HG02870 (cell line): ENCODE measurements around the gene CAPS.
"Not testable (repeated sequence)": the region's sequence is repeated elsewhere in the genome, so short reads cannot be mapped to it uniquely, and the experiment has no call there.

Source experiments
- ATAC-seq: cut with Tn5 transposase; IDR thresholded peaks from one replicate; pipeline ENCODE4 v1.9.1; 2021; ENCODE audit warnings: mild to moderate bottlenecking, moderate library complexity; ENCODE audit not compliant: unreplicated experiment

CAPS gene

DNA sequence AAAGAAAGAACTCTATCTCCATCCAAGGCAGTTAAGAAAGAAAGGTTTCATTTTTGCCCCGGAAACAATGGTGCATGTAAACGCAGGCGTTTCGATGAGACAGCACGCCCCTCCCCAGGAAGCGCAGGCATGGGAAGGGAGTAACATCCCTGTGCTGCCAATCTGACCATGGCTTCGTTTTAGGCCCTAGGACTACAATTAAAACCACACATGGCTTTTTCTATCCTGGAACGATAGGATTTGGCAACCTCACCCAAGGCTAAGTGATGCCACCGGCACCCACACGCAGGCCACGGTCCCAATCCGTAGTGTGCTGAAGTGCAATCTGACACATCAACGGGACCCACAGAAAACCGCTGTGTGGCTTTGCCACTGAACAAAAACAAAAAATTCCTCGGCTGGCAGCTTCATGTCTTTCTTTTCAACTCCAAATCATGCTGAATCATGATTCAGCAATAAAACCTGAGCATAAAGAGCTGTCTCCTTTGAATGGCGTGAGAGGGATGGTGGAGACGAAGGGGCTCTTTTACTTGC lies 39.7 kb downstream of the CAPS start:
- no peak for ATAC-seq

DNA sequence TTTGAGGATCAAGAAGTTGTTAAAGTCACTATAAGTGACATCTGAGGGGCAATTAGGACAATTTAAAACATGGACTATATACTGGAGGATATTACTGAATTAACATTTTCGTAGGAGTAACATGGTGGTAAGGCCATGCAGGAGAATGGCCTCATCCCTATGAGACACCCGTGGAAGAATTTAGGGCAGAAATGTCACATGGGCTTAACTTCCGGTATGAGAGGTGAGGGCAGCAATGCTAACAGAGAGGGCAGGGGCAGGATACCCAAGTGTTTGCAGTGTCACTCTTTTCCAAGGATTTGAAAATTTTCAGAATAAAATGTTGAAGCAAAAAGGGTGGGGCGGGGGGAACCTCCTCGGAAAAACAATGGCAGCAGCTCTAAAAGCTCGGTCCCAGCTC lies 40.2 kb downstream of the CAPS start:
- no peak for ATAC-seq

DNA sequence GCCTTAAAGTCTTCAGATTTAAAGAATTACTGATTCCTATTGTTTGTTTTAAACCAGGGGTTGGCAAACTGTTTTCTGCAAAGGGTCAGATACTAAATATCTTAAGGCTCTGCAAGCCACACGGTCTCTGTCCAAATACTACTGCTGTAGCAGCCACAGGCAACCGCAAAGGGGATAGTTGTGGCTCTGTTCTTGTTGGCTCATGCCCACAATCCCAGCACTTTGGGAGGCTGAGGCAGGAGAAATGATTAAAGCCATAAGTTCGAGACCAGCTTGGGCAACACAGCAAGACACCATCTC lies 41.5 kb downstream of the CAPS start:
- ATAC-seq, result no peak

DNA sequence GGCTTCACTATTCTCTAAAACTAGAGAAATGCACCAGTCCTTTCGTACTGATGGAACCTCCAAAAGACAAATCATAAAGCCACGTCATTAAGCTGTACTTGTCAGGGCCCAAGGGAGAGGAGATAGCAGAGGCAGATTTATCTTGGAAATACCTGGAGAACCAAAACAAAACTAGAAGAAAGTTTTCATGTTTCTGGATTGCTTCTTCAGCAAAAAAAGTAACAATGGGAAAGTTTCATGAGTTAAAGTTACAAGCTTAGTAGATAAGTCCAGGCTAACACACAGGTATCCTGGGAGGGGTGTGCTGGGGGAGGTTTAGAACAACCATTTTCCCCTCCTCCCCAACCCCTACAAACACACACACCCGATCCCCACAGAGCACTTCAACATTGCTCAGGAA lies 42.3 kb downstream of the CAPS start:
- ATAC-seq, result no peak

DNA sequence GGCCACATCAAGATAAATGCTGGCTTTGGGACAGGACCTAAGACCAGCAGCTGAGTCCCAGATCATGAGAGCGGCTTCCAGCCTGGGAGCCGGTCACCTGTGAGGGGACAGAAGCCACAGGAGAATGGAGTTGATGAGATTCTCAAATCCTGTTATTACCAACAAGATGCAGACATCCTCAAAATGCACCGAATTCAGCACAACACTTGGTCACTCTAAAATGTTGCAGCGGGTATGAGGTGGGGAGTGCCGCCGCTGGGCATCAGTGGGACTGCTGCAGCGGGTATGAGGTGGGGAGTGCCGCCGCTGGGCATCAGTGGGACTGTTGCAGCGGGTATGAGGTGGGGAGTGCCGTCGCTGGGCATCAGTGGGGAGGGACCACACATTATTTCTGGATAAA lies 42.7 kb downstream of the CAPS start:
- no peak for ATAC-seq

DNA sequence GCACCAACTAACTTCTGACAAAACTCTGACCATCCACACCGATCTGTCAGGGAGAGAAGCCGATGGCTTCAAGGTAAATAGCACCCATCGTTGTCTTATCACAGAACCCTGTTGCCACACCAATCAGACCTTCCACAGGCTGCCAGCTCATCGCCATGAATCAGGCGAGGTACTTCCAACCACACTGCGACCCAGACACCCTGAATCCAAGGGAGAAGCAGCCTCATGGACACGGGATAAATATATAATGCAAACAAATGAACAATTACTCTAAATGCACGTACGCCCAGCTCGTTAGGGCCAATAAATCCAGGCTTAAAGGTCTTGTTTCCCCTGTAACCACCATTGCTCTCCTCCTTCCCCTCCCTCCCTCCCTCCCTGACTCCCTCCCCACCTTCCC lies 43.1 kb downstream of the CAPS start:
- no peak for ATAC-seq

DNA sequence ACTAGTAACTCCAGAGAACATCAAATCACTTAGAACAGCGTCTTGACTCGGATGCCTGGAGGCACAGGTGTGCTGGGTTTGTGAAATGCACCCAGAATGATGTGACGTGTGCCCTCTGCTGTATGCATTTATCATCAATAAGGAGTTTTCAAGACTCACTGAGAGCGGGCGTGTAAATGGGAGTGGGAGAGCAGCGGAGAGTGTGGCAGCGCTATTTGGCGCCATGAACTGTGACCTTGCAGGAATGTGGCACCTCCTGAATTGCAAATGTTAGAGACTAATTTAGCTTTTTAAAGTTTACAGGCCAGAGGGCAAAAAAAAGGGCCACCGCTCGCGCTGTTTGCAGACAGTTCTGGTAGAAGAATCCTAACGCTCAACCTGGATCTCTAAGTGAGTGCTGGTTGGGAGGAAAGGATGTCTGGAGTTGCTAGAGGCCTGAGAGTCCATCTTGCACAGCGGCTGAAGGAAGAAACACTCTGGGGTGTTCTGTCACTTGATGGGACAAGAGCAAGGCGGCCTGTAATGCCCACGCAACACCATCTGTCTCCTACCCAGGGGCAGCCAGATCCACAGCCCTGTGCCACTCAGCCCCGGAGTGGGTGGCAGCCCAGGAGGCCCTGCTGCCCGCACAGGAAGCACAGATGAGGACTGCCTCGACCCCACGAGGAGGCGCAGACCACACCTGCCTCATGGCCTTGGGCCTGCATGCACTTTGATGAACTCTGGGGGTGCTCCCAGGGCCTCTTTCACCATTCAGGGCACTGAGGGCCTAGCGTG lies 44.2 kb downstream of the CAPS start:
- ATAC-seq, result no peak

DNA sequence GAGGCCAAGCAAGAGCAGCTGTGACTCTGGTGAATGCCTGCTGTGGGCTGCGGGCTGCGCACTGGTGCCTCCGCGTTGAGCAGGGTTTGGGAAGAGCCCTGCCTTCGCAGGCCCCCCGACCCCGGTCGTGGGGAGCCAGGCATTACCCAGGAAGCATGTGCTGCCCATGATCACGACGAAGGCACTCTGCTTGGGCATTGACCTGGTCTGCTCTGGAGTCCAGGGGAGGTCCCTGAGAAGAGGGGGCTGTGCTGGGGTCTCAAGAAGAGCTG lies 44.7 kb downstream of the CAPS start:
- ATAC-seq, result no peak

DNA sequence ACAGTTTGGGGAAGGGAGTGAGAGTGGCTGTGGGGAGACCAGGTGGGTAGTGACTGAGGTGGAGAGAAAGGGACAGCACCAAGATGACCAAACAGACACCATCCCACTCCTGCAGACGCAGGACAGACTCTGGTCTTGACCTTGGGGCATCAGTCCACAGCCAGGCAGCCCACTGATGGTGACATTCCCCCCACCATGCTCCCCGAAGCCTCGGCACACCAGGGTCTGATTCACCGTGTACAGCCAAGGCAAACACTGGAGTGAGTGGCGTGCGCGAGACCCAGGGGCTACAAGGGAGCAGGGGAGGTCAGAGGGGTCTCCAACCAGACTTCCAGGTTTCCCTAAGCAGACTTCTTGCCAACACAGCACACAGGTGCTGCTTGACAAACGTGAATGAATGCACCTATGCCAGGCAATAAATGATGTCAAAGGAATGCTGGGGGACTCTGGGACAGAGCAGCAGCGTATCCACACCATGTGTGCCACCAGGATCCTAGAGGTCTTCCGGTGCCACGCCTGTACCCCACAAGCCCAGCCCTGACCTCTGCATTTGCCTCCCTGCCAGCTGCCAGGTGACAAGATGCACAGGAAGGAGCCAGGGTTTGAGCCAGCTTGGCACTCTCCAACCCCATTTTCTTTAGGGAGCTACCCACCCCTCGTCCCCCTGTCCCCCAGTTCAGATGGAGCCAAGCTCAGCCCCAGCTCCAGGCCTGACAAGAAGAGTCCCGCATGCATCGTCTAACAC lies 45.4 kb downstream of the CAPS start:
- no peak for ATAC-seq

DNA sequence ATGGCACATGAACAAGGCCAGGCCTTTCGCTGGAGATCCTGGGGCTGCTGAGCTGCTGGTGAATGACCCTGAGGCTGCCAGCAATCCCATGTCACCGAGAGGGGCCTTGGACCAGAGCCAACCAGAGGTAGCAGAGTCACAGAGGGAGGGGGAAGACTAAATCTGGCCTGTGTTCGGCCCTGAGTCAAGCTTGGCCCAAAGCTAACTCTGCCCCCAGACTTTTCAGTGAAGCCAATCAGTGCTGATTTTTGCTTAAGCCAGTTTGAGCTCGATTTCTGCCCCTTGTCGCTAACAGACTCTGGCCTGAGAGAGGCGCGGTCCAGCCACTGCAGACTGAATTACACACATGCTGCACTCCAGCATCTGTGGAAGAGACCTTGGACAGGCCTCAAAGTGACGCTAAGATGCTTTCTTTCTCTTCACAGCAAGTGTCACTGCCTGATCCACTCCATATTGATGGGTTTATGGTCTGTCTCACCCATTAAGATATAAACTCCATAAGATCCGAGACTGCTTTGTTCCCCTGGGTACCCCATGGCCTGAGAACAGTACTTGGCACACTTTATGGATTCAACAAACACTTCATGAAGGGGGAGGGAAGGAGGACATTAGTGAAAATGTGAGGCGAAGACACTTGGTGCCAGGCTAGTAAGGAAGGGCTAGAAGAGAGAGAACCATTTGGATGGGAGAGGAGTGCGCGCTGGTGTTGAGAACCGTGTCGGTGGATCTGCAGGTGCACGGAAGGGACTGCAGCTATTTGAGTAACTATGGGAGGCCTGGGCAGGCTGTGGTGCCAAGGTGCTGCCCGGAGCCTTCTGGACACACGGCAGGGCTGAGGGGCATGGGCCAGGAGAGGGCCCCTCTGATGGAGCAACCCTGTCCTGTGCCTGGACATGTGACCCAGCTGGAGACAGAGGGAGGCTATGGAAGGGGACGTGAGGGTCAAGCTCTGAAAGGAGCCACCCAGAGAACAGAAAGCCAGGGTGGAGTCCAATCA lies 46.2 kb downstream of the CAPS start:
- ATAC-seq, result no peak

DNA sequence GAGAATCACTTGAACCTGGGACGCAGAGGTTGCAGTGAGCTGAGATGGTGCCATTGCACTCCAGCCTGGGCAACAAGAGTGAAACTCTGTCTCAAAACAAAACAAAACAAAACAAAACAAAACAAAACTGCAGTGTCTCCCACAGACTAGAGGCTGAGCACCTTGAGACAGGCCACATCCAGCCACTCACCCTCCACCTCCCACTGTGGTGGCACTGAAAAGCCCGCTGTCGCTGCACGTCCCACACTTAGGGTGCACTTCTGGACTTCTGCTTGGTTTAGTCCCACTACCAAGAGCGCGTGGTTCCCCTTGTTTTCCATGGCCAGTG lies 47.6 kb downstream of the CAPS start:
- not testable (repeated sequence) for ATAC-seq

DNA sequence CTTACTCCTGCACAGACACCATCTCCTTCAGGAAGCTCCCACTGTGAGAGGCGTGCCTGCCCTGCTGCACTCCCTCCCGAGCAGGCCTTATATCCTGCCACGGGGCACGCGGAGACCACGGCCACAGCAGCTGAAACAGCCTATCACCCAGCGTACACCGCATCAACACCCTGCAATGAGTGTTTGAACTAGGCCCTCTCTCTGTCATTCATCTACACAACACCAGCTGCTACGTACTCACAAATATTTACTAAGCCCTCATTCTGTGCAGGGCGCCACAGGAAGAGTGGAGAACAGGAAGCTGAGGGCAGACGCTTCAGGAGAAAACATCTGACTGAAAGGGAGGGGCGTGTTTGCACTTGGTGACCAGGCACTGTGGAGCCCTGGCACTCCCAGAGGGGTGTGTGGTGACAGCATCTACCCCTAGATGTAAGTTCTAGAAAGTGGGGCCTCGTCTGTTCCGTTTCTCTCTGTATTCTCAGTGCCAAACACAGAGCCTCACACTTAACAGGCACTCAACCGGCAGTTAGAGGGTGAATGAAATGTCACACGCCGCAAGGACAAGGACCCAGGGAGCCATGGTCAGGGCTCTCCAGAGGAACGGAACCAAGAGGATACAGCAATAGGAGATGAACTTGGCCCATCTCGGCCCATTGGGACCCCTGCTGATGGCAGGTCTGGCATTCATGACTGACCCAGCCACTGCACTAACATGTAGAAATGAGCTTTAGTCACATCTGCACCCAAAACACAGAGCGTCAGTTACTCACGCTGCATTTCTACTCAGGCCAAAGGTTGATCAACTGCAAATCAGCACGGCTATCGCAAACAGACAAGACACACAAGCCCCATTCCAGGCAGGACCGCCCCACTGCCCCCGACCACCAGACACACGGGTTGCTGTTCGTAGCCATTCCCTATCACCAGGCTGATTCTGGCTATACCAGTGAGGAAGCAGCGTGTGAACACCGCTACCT lies 48.2 kb downstream of the CAPS start:
- ATAC-seq, result no peak

DNA sequence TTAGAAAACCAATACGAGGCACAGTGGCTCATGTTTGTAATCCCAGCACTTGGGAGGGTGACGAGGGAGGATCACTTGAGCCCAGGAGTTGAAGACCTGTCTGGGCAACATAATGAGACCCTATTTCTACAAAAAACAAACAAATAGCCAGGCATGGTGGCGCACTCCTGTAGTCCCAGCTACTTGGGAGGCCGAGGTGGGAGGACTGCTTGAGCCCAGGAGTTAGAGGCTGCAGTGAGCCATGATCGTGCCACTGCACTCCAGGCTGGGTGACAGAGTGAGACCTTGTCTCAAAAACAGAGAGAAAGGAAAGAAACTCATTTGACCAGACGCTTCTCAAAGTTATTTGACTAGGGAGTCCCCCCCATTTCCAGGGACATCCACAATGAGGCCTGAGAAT lies 49.2 kb downstream of the CAPS start:
- ATAC-seq, result not testable (repeated sequence)

DNA sequence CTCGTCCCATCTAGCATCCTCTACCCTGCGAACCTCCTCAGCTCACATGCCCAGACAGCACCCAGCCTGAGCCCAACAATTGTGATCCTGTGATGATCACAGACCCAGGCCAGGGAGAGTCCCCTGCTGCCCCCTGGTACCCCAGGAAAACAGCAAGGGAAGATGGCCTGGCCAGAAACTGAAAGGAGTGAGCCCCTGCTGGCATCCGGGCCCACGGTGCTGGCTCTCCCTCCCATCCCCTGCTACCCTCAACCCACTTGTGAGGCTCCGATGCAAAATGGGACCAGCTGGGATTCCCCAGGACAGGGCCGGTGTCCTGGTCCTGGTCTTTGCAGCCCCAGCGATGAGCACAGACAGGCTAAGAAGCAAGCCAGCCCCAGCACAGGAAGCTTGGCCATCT lies 49.8 kb downstream of the CAPS start:
- ATAC-seq, result no peak

DNA sequence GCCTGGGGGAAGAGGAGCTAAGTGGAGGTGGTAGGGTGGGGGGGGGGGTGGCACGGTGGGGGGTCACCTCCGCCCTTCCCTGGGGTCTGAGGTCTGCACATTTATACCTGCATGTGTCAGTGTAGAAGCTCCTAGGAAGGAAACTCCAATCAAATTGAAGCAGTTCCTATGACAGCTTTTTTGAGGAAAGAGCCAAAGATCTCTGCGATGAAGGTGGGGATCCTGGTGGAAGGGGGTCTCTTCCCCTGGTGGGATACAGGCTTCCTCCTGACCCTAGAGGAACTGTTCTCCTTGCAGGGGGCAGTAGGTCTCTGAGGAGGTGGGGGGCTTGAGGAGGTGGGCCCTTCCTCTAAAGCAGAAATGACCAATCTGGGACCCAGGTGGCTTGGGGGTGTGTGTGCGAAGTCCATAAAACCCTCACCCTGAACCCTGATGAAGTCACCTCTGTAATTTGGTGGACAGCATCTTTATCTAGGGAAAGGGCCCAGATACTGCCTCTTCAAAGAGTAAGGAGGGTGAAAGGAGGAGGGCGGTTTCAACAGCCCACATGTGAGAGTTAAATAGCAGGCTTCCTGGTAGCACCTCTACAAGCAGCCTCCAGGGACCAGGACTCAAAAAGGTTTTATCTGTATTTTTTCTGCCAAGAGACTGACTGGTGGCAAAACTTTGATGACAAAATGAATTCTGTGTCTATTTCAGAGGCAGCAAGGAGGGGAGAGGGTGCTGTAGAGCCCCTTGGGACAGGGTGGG lies 50.9 kb downstream of the CAPS start:
- no peak for ATAC-seq
